ENCODE results near the gene DDX27.

DDX27 gene

GRCh38 chr20:49288784-49289696 lies 69.8 kb downstream of the DDX27 start:
- no peak for DNase-seq

- no peak for DNase-seq
Measured at GRCh38 chr20:49290608-49291191, 71.5 kb downstream of the DDX27 start.

- no peak for DNase-seq
Measured at GRCh38 chr20:49291200-49291599, 72.0 kb downstream of the DDX27 start.

GRCh38 chr20:49292010-49292409 lies 72.8 kb downstream of the DDX27 start:
- DNase-seq, result no peak

GRCh38 chr20:49293122-49293521 lies 73.9 kb downstream of the DDX27 start:
- no peak for DNase-seq

All from right kidney (tissue), 1 donor.